ENCODE data around the gene NNMT.

The NNMT gene

DNA sequence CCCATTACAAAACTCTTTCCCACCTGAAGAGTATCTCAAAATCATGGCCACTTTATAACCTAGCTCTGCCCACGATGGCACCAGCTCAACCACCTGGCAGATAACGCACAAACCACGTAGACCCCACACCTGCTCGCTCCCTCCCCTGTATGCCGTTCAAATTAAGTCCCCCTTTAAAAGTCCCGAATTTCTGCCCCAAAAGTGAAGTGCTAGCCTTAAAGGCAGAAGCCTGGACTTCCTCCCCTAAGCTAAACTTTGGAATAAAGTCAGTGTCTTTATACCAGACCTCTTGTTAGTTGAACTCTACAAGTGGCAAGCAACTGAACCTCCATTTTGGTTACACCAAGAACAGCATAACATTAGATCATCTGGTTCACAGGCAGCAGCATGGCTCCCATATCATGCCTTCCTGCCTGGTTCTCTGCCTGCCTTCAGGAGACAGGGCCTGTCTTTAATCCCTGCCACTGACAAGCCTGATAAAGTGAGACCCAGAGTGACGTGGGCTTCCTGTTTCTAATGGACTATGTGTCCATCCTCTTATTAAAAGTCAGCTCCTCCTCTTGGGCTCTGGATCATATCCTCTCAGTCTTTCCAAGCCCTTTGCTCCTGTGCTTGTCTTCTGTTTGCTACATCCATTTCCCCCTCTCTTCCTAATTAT lies 32.6 kb upstream of the NNMT start:
- no peak for DNase-seq

DNA sequence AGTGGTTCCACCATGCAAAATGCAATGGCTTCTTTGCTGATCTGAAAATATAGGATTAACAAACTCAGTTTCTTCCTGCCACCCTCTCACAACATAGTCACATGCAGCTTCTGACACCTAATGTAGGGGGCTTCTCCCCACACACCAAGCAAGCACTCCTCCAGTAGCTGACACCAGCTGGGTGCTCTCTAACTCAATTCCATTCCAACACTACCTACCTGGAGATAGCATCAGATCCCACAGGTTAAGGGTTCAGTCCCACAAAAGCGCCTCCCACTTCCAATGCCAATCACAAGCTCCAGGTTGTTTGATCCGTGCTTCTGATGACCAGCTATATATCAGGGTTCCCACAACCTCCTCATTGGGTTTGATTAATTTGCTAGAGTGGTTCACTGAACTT lies 31.8 kb upstream of the NNMT start:
- no peak for DNase-seq

DNA sequence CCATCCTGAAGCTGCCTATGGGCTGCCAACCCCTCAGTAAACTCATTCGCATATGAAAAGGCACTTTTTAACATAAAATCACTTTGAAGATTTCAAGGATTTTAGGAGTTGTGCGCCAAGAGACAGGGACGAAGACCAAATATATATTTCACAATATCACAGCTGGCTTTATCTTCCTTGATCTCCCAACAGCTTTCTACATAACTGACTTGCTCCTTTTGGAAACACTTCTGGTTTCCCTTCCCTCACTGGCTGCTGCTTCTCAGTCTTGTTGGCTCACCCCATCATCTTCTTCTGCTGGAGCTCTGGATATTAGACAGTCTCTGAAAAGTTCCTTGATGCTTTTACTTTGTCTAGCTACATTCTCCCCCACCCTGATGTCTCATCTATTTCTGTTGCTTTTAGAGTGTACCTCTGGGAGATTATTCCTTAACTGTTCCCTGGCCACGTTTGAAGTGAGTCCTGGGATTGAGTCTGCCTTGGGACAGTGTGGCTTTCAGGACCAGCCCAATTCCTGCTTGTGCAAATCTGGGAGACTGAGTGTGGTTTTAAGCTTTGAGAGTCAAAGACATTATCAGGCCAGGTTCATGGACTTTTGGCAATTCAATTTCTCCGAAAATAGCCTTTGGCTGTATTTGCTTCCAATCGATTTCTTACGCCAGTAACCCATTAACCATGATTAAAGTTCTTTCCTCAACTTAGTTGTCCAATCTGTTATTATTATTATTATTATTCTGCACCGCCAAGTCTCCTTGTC lies 30.9 kb upstream of the NNMT start:
- DNase-seq, result no peak

DNA sequence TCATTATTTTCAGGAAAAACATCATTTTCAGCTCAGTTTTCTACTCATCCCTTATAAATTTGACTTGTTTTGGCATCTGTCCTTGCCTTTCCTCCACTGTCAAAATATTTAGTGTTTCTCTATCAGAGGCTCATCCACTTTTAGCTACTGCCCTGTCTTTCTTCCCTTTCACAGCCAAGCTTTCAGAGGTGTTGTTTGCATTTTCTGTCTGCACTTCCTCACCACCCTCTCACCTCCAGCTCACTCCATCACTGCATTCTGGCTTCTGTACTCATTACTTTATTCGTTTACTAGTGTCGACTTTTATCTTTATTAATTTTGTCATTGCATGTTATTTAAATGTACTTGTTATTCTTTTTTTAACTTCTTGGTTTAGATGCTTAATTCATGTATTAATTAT lies 26.7 kb upstream of the NNMT start:
- DNase-seq, result no peak

DNA sequence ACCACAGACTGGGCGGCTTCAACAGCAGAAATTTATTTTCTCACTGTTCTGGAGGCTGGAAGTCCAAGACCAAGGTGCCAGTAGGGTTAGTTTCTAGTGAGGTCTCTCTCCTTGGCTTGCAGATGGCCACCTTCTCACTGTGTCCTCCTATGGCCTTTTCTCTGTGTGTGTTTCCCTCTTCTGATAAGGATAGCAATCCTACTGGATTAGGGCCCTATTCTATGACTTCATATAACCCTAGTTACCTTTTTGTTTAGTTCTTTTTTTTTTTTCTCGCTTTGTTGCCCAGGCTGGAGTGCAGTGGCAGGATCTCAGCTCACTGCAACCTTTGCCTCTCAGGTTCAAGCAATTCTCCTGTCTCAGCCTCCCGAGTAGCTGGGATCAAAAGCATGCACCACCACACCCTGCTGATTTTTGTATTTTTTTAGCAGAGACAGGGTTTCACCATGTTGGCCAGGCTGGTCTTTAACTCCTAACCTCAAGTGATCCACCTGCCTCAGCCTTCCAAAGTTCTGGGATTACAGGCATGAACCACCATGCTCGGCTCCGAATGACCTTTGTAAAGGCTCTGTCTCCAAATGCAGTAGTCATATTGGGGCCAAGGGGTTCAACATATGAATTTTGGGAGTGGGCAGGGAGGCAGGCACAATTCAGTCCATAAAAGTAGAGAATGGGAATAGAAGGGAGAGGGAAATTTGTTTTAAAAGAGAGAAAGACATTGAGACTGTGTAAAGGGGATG lies 25.5 kb upstream of the NNMT start:
- DNase-seq, result no peak

DNA sequence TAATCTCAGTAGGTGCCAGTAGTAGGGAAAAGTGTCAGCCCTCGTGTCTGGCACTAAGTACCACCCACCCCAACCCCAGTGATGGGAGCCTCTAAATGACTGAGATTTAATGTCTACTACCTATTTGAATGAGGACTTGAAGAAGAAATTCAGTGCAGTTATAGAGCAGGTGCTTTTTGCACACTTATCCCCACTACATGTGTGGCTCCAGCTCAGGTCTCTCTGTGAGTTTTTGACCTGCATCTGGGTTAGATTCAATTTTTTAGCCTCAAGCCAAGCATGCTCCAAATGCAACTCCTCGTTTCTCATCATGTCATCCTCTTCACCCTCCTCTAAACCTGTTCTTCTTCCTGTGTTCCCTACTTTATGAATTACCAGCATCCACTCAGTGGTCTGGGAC lies 24.9 kb upstream of the NNMT start:
- no peak for DNase-seq

DNA sequence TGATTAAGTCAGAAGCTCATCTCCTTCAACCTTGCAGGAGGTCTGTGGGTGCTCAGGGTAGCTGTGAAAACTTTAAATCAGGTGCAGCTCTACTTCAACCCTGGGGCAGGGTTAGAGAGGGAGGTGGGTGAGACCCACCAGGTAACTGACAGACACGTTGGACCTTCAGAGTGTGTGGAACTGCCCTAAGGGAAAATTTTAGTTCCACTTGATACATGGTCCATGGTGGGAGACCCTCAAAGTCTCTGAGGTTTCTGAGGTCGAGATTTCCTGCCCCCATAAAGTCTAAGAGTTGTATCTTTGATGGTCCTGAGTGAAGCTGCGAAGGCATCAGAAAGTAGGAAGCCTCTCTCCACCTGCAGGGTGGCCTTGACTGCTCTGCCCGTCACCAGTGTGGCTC lies 23.9 kb upstream of the NNMT start:
- DNase-seq, result no peak

DNA sequence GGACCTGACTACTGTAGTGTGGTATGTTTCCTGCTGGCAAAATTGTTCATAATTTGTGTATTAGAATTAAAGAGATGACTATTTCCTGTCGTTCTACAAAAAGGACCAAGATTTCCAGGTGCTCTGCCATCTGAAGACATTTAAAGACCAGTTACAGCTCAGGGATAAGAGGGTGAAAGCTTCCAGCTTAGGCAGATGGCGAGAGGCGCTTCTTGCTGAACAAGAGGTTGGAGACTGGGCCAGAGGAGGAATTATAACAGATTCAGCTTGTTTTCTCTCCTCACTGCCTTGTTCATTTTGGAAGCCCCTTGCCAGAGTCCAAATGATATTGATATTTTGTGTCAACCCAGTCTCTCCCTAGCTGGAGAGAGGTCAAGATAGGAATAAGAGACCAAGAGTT lies 23.1 kb upstream of the NNMT start:
- DNase-seq, result no peak

DNA sequence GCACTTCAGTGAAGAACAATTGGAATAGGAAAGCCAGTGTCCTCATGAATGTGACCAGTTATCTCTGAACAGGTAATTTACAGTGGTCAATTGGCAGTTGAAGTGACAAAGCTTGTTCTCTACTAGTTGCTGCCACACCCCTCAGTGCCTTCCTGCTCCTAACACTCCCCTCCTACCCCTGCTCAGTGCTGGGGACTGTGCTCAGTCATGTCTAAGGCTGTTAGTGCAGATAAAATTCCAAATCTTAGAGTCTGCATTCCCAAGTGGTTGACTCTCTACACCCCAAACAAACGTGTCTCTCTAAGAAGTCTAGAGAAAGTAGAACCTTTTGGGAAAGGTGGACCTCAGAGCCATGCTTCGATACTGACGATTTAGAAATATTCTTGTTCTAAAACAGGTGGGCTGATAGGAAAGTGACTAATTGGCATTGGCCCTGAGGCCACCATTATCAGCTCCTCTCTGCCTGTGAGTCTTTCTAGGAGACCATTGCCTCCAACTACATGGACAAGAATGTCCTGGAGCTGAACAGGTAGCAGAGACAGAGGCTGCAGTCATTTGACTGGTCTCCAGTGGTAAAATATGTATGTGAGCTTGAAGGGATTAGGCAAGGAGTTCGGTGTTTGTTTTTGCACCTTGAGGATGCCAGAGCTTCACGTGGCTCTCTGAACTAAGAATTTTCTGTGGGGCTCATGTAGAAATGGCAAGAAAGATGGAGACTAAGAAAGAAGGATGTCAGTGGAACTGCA lies 22.1 kb upstream of the NNMT start:
- DNase-seq, result no peak

DNA sequence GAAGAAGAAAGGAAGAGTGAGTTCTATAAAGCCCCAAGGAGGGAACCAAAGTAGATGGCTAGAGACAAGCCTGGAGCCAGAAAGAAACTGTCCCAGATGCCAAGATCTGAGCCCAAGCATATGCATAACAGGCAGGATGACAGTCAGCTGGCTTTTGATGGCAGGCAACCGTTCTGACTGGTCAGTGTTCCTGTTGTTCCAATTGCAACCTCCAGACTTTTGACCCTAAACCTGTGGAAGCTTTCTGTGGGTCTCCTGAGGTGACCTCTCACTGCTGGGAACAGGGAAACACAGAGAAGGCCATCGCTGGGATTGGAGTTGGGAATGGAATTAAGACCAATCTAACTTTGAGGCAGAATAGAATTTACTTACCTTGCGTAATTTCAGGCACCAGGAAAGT lies 21.6 kb upstream of the NNMT start:
- DNase-seq, result no peak

DNA sequence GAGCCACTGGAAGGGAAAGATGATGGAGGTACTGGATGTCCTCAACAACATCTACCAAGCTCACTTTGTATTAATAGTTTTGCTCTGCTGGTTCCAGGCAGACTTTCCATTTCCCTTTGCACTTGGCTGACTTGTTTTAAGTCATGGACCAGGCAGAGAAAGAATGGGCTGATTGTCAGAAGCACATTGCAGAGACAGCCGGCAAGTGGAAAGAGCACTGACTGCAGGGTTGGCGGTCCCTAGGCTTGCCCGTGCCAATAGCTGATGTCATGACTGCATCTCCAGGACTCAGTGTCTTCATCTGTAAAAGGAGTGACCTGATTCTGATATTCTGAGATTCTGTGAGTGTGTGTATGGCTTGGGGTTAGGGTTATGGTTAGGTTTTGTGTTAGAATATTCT lies 20.9 kb upstream of the NNMT start:
- no peak for DNase-seq

DNA sequence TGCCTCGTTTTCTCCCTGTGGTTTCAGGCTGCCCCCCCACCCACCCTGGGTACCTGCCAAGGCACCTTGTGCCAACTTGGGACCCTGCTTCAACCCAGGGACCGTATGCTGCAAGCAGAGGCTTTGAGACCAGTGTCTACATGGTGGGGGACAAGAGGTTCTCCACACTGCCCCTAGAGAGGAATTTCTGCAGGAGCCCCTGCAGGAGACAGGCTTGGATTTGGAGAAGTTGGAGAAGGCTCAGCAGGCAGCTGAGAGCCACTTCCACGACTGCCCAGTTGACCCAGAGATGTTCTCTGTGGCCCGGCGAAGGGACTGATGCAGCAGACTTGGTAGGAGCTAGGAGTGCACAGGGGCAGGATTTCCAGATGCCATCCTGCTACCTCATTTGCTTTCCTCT lies 20.1 kb upstream of the NNMT start:
- no peak for DNase-seq

DNA sequence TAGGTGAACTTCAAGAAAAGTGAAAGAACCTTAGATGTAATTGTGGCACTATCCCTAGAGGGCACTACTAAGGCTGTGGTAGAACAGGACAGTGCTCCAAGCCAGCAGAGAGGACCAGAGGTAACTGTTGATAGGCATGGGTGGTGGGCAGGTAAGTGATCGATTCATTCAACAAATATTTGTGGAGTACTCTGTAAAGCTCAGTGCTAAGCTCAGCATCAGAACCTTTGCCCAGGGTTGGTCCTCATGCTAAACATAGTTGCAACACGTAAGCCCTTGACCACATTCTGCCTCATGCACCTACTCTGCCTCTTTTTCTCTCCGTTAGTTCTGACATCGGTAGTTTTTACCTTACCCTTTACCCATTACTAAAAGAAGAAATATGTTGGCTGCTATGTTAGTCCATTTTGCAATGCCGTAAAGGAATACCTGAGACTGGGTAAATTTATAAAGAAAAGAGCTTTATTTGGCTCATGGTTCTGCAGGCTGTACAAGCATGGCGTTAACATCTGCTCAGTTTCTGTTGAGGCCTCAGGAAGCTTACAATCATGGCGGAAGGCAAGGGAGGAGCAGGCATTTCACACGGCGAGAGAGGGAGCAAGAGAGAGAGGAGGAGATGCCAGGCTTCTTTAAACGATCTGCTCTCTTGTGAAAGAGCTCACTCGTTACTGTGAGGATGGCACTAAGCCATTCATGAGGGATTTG lies 18.4 kb upstream of the NNMT start:
- no peak for DNase-seq

DNA sequence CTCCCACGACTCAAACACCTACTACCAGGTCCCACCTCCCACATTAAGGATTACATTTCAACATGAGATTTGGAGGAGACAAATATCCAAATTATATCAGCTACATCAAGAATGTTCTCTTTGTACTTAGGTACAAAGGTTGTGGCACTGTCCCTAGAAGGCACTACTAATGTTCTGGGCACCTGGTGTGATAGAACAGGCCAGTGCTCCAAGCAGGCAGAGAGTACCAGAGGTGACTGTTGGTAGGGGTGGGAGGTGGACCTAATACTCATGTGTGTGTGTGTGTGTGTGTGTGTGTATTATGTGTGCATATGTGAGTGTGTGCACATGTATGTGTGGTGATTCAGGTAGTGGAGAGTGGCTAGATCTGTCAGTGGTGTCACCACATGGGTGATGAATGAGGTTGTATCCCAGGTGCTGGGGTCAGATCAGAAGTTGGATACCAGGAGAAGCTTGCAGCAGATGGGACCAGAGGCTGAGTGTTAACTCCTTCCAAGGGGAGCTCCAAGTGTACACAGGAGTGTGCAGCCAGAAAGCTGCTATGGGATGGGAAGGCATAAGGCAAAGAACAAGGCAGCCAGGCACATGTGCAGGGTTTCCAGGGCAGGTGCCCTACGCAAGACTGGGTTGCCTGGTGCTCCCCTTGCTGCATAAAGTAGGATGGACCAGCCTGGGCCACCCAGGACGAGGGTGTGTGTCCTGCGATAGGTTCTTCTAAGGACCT lies 17.7 kb upstream of the NNMT start:
- no peak for DNase-seq

DNA sequence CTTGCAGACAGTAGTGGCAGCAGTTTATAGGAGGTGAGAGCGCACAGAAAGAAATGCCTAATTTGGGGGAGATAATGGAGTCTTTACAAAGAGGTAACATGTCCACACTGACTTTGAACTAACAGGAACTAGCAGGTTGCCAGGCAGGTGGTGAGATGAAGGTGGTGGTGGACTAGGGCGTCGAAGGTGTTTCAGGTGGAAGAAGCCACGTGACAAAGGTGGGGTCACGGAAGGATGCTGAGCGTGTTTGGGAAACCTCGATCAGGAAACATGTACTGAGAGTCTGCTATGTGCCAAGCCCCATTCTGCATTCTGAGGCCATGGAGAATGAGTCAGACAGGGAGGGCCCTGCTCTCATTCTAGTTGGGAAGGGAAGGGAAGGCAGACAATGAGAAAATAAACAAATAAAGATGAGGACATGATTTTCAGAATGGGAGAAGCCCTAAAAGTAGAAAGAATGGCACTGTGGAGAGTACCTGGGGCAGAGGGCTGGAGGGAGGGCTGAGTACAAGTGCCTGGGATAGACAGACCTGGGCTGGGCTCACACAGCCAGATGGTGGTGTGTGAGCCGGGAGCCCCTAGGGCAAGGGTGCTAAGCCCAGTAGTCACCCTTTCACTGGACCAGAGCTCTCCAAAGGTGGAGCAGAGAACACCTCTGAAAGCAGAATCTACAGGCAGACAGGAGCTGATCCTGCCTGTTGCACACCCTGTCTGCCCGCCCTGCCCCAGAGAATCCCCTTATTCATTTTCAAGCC lies 16.2 kb upstream of the NNMT start:
- no peak for DNase-seq

DNA sequence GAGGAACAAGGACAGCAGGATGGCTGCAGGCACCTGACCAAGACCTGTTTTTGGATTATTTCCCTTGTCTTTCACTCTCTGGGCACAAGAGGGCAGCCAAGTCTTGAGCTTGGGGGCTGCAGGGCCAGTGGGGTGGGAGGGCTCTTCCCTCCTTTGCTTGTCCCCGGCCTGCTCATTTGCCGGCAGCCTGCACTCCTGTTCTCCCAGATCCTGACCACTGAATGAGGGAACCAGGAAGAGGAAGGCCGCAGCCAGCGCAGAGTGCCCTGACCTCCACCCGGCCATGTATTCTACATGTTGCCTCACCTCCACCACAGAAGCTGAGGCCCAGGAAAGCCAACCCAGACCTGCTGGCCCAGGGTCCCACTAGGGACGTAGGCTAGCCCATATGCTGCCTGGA lies 15.5 kb upstream of the NNMT start:
- peak; percentile 30 for DNase-seq

DNA sequence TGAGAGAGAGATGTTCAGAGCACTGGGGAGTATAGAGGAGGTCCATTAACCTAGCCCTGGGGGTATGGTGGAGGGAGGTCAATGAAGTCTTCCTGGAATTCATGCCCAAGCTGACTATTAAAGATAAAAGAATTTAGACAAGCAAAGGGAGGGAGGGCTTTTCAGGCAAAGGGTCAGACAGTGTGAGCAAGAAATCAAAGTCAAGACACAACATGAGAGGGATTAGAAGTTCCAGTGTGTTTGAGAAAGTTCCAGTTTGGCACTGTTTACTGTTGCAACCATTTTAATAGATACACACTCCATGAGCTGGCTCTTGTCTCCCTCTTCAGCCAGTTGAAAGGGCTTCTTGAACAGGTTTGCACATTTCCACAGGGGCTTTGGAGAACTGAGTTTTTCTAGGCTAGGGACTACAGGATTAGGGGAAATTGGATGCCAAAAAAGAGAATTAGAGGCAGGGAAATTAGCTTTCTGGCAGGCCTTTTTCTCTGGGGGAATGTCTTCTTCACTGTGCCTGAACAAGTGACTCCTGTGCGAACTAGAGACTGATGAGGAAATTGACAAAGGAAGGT lies 14.7 kb upstream of the NNMT start:
- DNase-seq, result no peak

DNA sequence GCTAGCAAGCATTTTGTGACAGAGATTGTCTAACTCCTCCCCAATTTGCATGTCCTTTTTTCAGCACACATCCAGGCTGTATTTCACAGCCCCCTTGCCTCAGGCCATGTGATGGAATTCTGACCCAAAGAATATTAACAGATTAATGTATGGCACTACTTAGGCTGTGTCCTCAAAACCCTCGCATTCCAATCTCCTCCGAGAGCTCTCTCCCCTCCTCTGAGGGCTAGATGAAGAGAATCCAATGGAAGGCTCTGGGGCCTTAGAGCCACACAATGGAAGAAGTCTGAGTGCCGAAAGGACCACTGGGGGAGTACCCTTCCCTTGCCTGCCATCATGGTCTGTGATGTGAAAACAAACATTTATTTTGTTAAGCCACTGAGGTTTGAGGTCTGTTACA lies 13.7 kb upstream of the NNMT start:
- no peak for DNase-seq

DNA sequence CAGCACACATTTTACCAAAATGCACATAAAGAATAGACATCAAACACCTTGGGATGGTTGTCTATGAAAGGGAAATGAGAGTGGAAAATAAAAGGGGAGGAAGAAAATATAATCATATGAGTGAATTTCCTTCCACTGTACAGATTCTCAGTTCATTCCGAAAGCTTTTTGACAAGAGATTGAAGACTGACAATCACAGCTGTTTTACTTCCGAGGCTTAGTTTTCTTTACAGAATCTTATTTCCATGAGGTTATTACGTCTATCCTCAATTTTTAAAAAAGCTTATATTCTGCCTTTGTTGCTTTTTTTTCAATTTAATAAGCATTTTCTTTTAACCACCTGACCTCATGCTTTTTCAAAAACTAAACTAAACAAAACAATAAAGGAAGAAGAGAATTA lies 12.8 kb upstream of the NNMT start:
- no peak for DNase-seq

DNA sequence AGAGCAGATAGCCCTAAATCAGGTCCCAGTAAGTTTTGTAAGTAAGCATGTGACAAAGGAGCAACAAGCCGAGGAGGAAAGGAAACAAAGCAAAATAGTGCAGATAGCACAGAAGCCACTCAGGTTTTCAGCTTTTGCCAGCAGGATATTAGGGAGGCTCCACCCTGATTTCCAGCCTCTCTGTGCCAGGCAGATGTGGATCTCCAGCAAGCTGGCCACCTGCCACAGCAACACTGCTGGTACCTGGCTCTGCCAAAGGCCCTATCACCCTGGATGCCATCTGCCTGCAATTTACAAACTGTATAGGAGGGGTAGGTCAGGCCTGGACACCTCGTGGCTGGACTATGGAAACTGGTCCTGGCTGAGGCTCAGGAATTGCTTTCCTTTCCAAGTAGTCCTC lies 12.2 kb upstream of the NNMT start:
- DNase-seq, result no peak

DNA sequence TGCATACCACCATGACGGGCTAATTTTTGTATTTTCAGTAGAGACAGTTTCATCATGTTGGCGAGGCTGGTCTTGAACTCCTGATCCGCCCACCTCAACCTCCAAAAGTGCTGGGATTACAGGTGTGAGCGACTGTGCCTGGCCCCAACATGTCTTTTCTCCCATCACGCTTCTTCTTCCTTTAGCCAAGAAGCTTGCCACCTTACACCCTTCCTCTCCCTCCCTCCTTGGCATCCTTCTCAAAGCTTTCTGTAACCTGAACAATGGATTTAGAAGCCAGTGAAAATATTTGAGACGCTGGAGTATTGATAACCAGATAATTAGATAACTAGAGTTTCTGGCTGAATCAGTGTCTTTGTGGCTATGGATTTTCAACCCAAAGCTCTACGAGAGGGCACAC lies 11.3 kb upstream of the NNMT start:
- no peak for DNase-seq

Data from stimulated activated CD8-positive, alpha-beta memory T cell treated with anti-CD3 and anti-CD28 coated beads, Interleukin-4, amount 100 ng/mL, for 48 hours (primary cell).